Suprapubic skin (tissue), 3 donors: Measurements from ENCODE around the gene TPPP2.

Experiments used
- POLR2A ChIP-seq, 2 donors: fragments of 450-650 bp; IDR thresholded peaks; one replicate each; pipeline ENCODE4 v1.6.1; 2017; ENCODE audit warnings: antibody characterized with exemption in 2 of 2, mild to moderate bottlenecking in 2 of 2, moderate library complexity in 2 of 2
- TF ChIP-seq, protein P1 (sequence below), 2 donors: fragments of 200-600 bp in 1 of 2; fragments of 450-650 bp in 1 of 2; sonication (generic) in 1 of 2; IDR thresholded peaks; one replicate each; pipeline ENCODE4 v1.5.1; 2016 to 2019; ENCODE audit warnings: antibody characterized with exemption in 2 of 2, mild to moderate bottlenecking in 1 of 2, moderate library complexity in 1 of 2

DNA sequence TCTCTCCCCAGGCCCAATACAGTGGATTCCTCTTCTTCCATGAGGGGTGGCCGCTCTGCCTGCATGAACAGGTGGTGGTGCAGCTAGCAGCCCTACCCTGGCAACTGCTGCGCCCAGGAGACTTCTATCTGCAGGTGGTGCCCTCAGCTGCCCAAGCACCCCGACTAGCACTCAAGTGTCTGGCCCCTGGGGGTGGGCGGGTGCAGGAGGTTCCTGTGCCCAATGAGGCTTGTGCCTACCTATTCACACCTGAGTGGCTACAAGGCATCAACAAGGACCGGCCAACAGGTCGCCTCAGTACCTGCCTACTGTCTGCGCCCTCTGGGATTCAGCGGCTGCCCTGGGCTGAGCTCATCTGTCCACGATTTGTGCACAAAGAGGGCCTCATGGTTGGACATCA is 43.9 kb downstream of the TPPP2 start:
- TF ChIP-seq, protein P1, sequence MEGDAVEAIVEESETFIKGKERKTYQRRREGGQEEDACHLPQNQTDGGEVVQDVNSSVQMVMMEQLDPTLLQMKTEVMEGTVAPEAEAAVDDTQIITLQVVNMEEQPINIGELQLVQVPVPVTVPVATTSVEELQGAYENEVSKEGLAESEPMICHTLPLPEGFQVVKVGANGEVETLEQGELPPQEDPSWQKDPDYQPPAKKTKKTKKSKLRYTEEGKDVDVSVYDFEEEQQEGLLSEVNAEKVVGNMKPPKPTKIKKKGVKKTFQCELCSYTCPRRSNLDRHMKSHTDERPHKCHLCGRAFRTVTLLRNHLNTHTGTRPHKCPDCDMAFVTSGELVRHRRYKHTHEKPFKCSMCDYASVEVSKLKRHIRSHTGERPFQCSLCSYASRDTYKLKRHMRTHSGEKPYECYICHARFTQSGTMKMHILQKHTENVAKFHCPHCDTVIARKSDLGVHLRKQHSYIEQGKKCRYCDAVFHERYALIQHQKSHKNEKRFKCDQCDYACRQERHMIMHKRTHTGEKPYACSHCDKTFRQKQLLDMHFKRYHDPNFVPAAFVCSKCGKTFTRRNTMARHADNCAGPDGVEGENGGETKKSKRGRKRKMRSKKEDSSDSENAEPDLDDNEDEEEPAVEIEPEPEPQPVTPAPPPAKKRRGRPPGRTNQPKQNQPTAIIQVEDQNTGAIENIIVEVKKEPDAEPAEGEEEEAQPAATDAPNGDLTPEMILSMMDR (IDR thresholded peaks at IDR 0.05), result no peak
- no peak for TF ChIP-seq POLR2A (IDR thresholded peaks at IDR 0.05)
